GM15510 (cell line): ENCODE data around the gene NFASC.

Experiments used
- POLR2A ChIP-seq: IDR thresholded peaks from 3 replicates; pipeline ENCODE4 v1.6.1; 2011; ENCODE audit warnings: borderline replicate concordance; ENCODE audit not compliant: insufficient read length; ENCODE audit errors: extremely low read depth

The NFASC gene

GRCh38 chr1:204870160-204870912 lies at the start of gene NFASC:
Gene NFASC (plus strand): TSS chr1:204870862. CDS start chr1:204944316, 73,454 bp downstream.
- no peak for TF ChIP-seq POLR2A

- no peak for TF ChIP-seq POLR2A
These were observed 49.2 kb upstream of the NFASC start for GRCh38 chr1:204821476-204821875.

- no peak for TF ChIP-seq POLR2A
These were observed 48.7 kb upstream of the NFASC start for GRCh38 chr1:204821924-204822323.

GRCh38 chr1:204826970-204827369 lies 43.7 kb upstream of the NFASC start:
- no peak for TF ChIP-seq POLR2A

GRCh38 chr1:204828352-204828850 lies 42.3 kb upstream of the NFASC start:
- TF ChIP-seq POLR2A, result no peak

GRCh38 chr1:204829133-204829825 lies 41.4 kb upstream of the NFASC start:
- TF ChIP-seq POLR2A, result no peak

- TF ChIP-seq POLR2A, result no peak
These were observed 39.9 kb upstream of the NFASC start for GRCh38 chr1:204830747-204831146.

- no peak for TF ChIP-seq POLR2A
These were observed 39.5 kb upstream of the NFASC start for GRCh38 chr1:204831186-204831585.

GRCh38 chr1:204834336-204834735 lies 36.3 kb upstream of the NFASC start:
- TF ChIP-seq POLR2A, result no peak

- no peak for TF ChIP-seq POLR2A
These were observed 35.9 kb upstream of the NFASC start for GRCh38 chr1:204834752-204835151.

GRCh38 chr1:204835737-204836136 lies 34.9 kb upstream of the NFASC start:
- TF ChIP-seq POLR2A, result no peak

GRCh38 chr1:204836856-204837255 lies 33.8 kb upstream of the NFASC start:
- TF ChIP-seq POLR2A, result no peak

GRCh38 chr1:204837440-204838084 lies 33.1 kb upstream of the NFASC start:
- no peak for TF ChIP-seq POLR2A

GRCh38 chr1:204841316-204841715 lies 29.3 kb upstream of the NFASC start:
- TF ChIP-seq POLR2A, result no peak

- no peak for TF ChIP-seq POLR2A
These were observed 28.9 kb upstream of the NFASC start for GRCh38 chr1:204841798-204842197.
